Activated B cell treated with CpG ODN at 0.5 μM for 24 hours (primary cell): ENCODE data around the gene MPZL1. TPM values are rescaled to one million over a fixed set of nuclear protein-coding genes. Genes with fewer than 3 reads are reported as not detected.
A peak's percentile ranks its signal among the peaks of the same experiment; 100 is the strongest.

ENCODE experiments used
- ATAC-seq: fragments of 200-7000 bp; cut with Tn5 transposase; one replicate; pipeline ENCODE4 v1.10.0; 2021; ENCODE audit warnings: low read depth, mild to moderate bottlenecking, moderate library complexity
- CTCF ChIA-PET: fragments of 350-600 bp; sonication (Branson Sonifier 250); formaldehyde crosslinking; loops from one replicate; lab custom pipeline; 2021; ENCODE audit warnings: antibody characterized with exemption; lab: Charles Lee
- POLR2A ChIA-PET: fragments of 350-600 bp; sonication (Branson Sonifier 250); formaldehyde crosslinking; loops from one replicate; lab custom pipeline; 2021; ENCODE audit warnings: antibody characterized with exemption; lab: Charles Lee
- DNase-seq: peaks from one replicate; pipeline ENCODE4 v3.0.0; 2022
- H3K27ac Mint-ChIP-seq: one replicate; pipeline ENCODE4 v1.8.0; 2020; ENCODE audit warnings: mixed read lengths
- H3K27me3 Mint-ChIP-seq: one replicate; pipeline ENCODE4 v1.8.0; 2021; ENCODE audit warnings: mixed read lengths
- H3K36me3 Mint-ChIP-seq: one replicate; pipeline ENCODE4 v1.8.0; 2021; ENCODE audit warnings: low read depth, mixed read lengths
- H3K4me1 Mint-ChIP-seq: one replicate; pipeline ENCODE4 v1.8.0; 2021; ENCODE audit warnings: mixed read lengths
- H3K4me3 Mint-ChIP-seq: one replicate; pipeline ENCODE4 v1.8.0; 2020; ENCODE audit warnings: mild to moderate bottlenecking, mixed read lengths
- H3K9me3 Mint-ChIP-seq: one replicate; pipeline ENCODE4 v1.8.0; 2020; ENCODE audit warnings: mixed read lengths
- CTCF ChIP-seq: fragments of 200-600 bp; IDR thresholded peaks from one replicate; pipeline ENCODE4 v1.8.0; 2022; ENCODE audit warnings: antibody characterized with exemption, mild to moderate bottlenecking
- intact Hi-C: fragments of 100-400 bp; cut with micrococcal nuclease; formaldehyde crosslinking; loops from one replicate; pipeline ENCODE4 v1.15.1; 2024
- total RNA-seq: library from RNA; stranded (reverse); gene quantifications from 2 replicates; pipeline ENCODE4 v1.2.3, GENCODE V29; 2022

Gene MPZL1
- total RNA-seq, result 27.2 and 27.4 TPM in 2 replicates

- ChIA-PET POLR2A (interaction anchor here (0.6 to 1.4 kb wide), 7 partner anchors 8 to 215 kb away, joined by 4 to 8 read pairs (median 4); partner anchors contain the start of gene DCAF6), CTCF (no interaction called here)
- Mint-ChIP-seq H3K4me1 (peaks cover 77% of the 10 kb centered on the region), H3K27ac (peak within 1 kb of the TSS; percentile 96), H3K4me3 (peak within 1 kb of the TSS; percentile 94), H3K27me3 (no peaks in the 10 kb centered on the region), H3K36me3 (peaks cover 5% of the 10 kb centered on the region), H3K9me3 (no peaks in the 10 kb centered on the region)
- intact Hi-C loops, result loop anchor here (1.0 to 5.0 kb wide), 7 partner anchors 7 to 1646 kb away; partner anchors contain the start of genes BLZF1, NME7 and TADA1
- peak; percentile 94 for DNase-seq
- peak; percentile 96 for ATAC-seq
- no peak for TF ChIP-seq CTCF
Measured at GRCh38 chr1:167721617-167722151, at the start of gene MPZL1. Gene MPZL1 (plus strand): TSS chr1:167721982. CDS start chr1:167722152, 170 bp downstream.

- intact Hi-C loops, result no loop called here
- no peaks in the 10 kb centered on the region for H3K27me3 Mint-ChIP-seq
- H3K27ac Mint-ChIP-seq, result peak overlapping the region; percentile 25
- ChIA-PET CTCF (interaction anchor here (1.3 to 4.4 kb wide), 3 partner anchors 15 to 73 kb away, joined by 3 to 27 read pairs (median 5); no protein-coding TSS in a partner anchor), POLR2A (no interaction called here)
- H3K4me1 Mint-ChIP-seq, result peaks cover 69% of the 10 kb centered on the region
- peaks cover 80% of the 10 kb centered on the region for H3K36me3 Mint-ChIP-seq
- DNase-seq (no peak), ATAC-seq (no peak)
- no peaks in the 10 kb centered on the region for H3K9me3 Mint-ChIP-seq
- H3K4me3 Mint-ChIP-seq, result no peak overlapping the region
- no peak for TF ChIP-seq CTCF
Measured at GRCh38 chr1:167672831-167673230, 49.0 kb upstream of the MPZL1 start.

GRCh38 chr1:167673265-167673664 is 48.5 kb upstream of the MPZL1 start:
- TF ChIP-seq CTCF, result no peak
- Mint-ChIP-seq H3K9me3 (no peaks in the 10 kb centered on the region), H3K4me1 (peaks cover 65% of the 10 kb centered on the region), H3K27ac (peak overlapping the region; percentile 22), H3K4me3 (no peak overlapping the region), H3K36me3 (peaks cover 77% of the 10 kb centered on the region), H3K27me3 (no peaks in the 10 kb centered on the region)
- DNase-seq (no peak), ATAC-seq (no peak)
- ChIA-PET CTCF (interaction anchor here (1.4 to 4.4 kb wide), 2 partner anchors 14 to 73 kb away, joined by 5 to 27 read pairs; no protein-coding TSS in a partner anchor), POLR2A (interaction anchor here (0.5 to 0.6 kb wide), 2 partner anchors 15 to 277 kb away, joined by 3 read pairs; no protein-coding TSS in a partner anchor)
- intact Hi-C loops, result no loop called here

GRCh38 chr1:167674156-167674555 is 47.6 kb upstream of the MPZL1 start:
- Mint-ChIP-seq H3K4me1 (peaks cover 56% of the 10 kb centered on the region), H3K36me3 (peaks cover 70% of the 10 kb centered on the region), H3K9me3 (no peaks in the 10 kb centered on the region), H3K27me3 (no peaks in the 10 kb centered on the region), H3K27ac (peak overlapping the region; percentile 27), H3K4me3 (no peak overlapping the region)
- no peak for ATAC-seq
- no peak for DNase-seq
- ChIA-PET CTCF (interaction anchor here (1.4 to 4.4 kb wide), 2 partner anchors 13 to 74 kb away, joined by 5 to 27 read pairs; no protein-coding TSS in a partner anchor), POLR2A (no interaction called here)
- no peak for TF ChIP-seq CTCF
- intact Hi-C loops, result no loop called here

GRCh38 chr1:167675440-167675839 is 46.3 kb upstream of the MPZL1 start:
- no peak for ATAC-seq
- intact Hi-C loops, result no loop called here
- Mint-ChIP-seq H3K4me1 (peaks cover 43% of the 10 kb centered on the region), H3K27ac (peak overlapping the region; percentile 86), H3K27me3 (no peaks in the 10 kb centered on the region), H3K9me3 (no peaks in the 10 kb centered on the region), H3K36me3 (peaks cover 59% of the 10 kb centered on the region), H3K4me3 (no peak overlapping the region)
- TF ChIP-seq CTCF, result no peak
- CTCF ChIA-PET, result interaction anchor here (0.8 to 4.4 kb wide), 3 partner anchors 12 to 75 kb away, joined by 3 to 27 read pairs (median 8); no protein-coding TSS in a partner anchor
- POLR2A ChIA-PET, result interaction anchor here (0.9 to 1.7 kb wide), 4 partner anchors 25 to 74 kb away, joined by 4 to 10 read pairs (median 6); no protein-coding TSS in a partner anchor
- no peak for DNase-seq
